Small intestine (tissue), 7 donors: Measurements from ENCODE around the gene ODAD2. TPM values are rescaled to one million over a fixed set of nuclear protein-coding genes. Genes with fewer than 3 reads are reported as not detected.

Experiments used
- DNase-seq, 2 donors: peaks; one replicate each; pipeline versions ENCODE4 v3.0.0 to v3.0.0-alpha.2; 2013
- FAIRE-seq: peaks from 2 replicates; lab custom pipeline; 2012; peaks lifted over from hg19 to GRCh38; lab: Jason Lieb, UNC
- H3K27ac ChIP-seq, 3 donors: one replicate each; pipeline ENCODE4 v1.5.1; 2013; ENCODE audit warnings: low read length in 2 of 3, mild to moderate bottlenecking in 2 of 3, control low read depth in 1 of 3, inconsistent platforms in 1 of 3, low read depth in 1 of 3, moderate library complexity in 1 of 3
- H3K27me3 ChIP-seq, 3 donors: one replicate each; pipeline ENCODE4 v1.6.1; 2013; ENCODE audit warnings: low read length in 3 of 3, inconsistent platforms in 1 of 3; ENCODE audit not compliant: control insufficient read depth in 3 of 3, insufficient read depth in 3 of 3
- H3K36me3 ChIP-seq, 3 donors: one replicate each; pipeline ENCODE4 v1.6.1; 2013; ENCODE audit warnings: low read length in 3 of 3, inconsistent platforms in 1 of 3, low read depth in 1 of 3, mild to moderate bottlenecking in 1 of 3, moderate library complexity in 1 of 3; ENCODE audit not compliant: control insufficient read depth in 3 of 3, insufficient read depth in 2 of 3
- H3K4me1 ChIP-seq, 3 donors: one replicate each; pipeline ENCODE4 v1.6.1; 2013; ENCODE audit warnings: low read length in 2 of 3, inconsistent platforms in 1 of 3, low read depth in 1 of 3, mild to moderate bottlenecking in 1 of 3, moderate library complexity in 1 of 3; ENCODE audit not compliant: control insufficient read depth in 3 of 3, insufficient read depth in 2 of 3
- H3K4me3 ChIP-seq, 3 donors: one replicate each; pipeline ENCODE4 v1.5.1; 2013; ENCODE audit warnings: low read length in 3 of 3, control low read depth in 1 of 3, inconsistent platforms in 1 of 3, low read depth in 1 of 3, mild to moderate bottlenecking in 1 of 3, moderate library complexity in 1 of 3
- H3K9me3 ChIP-seq, 2 donors: one replicate each; pipeline ENCODE4 v1.6.1; 2013; ENCODE audit warnings: low read depth in 1 of 2, low read length in 1 of 2; ENCODE audit not compliant: control insufficient read depth in 2 of 2, insufficient read depth in 1 of 2
- WGBS, 3 donors: extraction: QIAGEN DNeasy Blood & Tissue Kit; methylation state at CpG; one replicate each; pipeline ENCODE4 v1.1.7; 2013; 5-methylcytosine and 5-hydroxymethylcytosine counted together
- polyA plus RNA-seq, 4 donors: library from polyadenylated mRNA; stranded (reverse) in 3 of 4; unstranded in 1 of 4; fragments of 200-250 nt in 3 of 4; fragments of 120-200 nt in 1 of 4; gene quantifications; one replicate each; pipeline versions ENCODE4 v1.2.1 to v1.2.3, GENCODE V29; 2013
- donor health status: healthy with polysubstance abuse.
- donor health status: control.
- donor health status: control.
- donor health status: Bipolar disorder and iron deficiency.
- donor health status: healthy.

ODAD2 gene
- polyA plus RNA-seq, 4 donors = 0.04 to 0.34 TPM; not detected in 2

GRCh38 chr10:27820637-27821036, 178.2 kb downstream of the ODAD2 start:
- Histone ChIP-seq H3K36me3 (no peaks in the 10 kb centered on the region), H3K9me3 (peaks cover 0 to 2% of the 10 kb centered on the region in 2 donors), H3K27ac (no peak overlapping the region), H3K27me3 (no peaks in the 10 kb centered on the region), H3K4me1 (no peaks in the 10 kb centered on the region), H3K4me3 (no peak overlapping the region)
- no peak for DNase-seq
- no peak for FAIRE-seq
- WGBS, 3 donors = 78 to 83% (median 82%) methylated on average over 3 of the region's 3 CpGs

GRCh38 chr10:27819781-27820531, 178.9 kb downstream of the ODAD2 start:
- Histone ChIP-seq H3K9me3 (peaks cover 0 to 2% of the 10 kb centered on the region in 2 donors), H3K4me3 (no peak overlapping the region), H3K27ac (no peak overlapping the region), H3K27me3 (no peaks in the 10 kb centered on the region), H3K36me3 (no peaks in the 10 kb centered on the region), H3K4me1 (no peaks in the 10 kb centered on the region)
- WGBS, 3 donors = 74 to 76% (median 75%) methylated on average over 9 of the region's 9 CpGs
- no peak for FAIRE-seq
- no peak for DNase-seq

GRCh38 chr10:27816320-27816719, 182.6 kb downstream of the ODAD2 start:
- WGBS, 3 donors = 67 to 83% (median 76%) methylated on average over 1 of the region's 1 CpG
- Histone ChIP-seq H3K27me3 (no peaks in the 10 kb centered on the region), H3K4me1 (no peaks in the 10 kb centered on the region), H3K27ac (no peak overlapping the region), H3K9me3 (no peaks in the 10 kb centered on the region), H3K4me3 (no peak overlapping the region), H3K36me3 (no peaks in the 10 kb centered on the region)
- FAIRE-seq (no peak), DNase-seq (no peak)

- DNase-seq (no peak), FAIRE-seq (no peak)
- Histone ChIP-seq H3K27ac (no peak overlapping the region), H3K9me3 (no peaks in the 10 kb centered on the region), H3K4me1 (no peaks in the 10 kb centered on the region), H3K4me3 (no peak overlapping the region), H3K36me3 (no peaks in the 10 kb centered on the region), H3K27me3 (no peaks in the 10 kb centered on the region)
- 82 to 94% (median 86%) methylated on average over 2 of the region's 2 CpGs for WGBS, 3 donors
Measured at GRCh38 chr10:27815846-27816245, 183.0 kb downstream of the ODAD2 start.

GRCh38 chr10:27815261-27815660, 183.6 kb downstream of the ODAD2 start:
- H3K27me3 ChIP-seq = no peaks in the 10 kb centered on the region
- no peaks in the 10 kb centered on the region for H3K9me3 ChIP-seq
- WGBS, 3 donors = 78 to 82% (median 79%) methylated on average over 3 of the region's 3 CpGs
- no peaks in the 10 kb centered on the region for H3K36me3 ChIP-seq
- H3K4me1 ChIP-seq = no peaks in the 10 kb centered on the region
- H3K4me3 ChIP-seq = no peak overlapping the region
- FAIRE-seq (no peak), DNase-seq (no peak)
- H3K27ac ChIP-seq = no peak overlapping the region

GRCh38 chr10:27805180-27805579, 193.7 kb downstream of the ODAD2 start:
- Histone ChIP-seq H3K4me3 (no peak overlapping the region), H3K9me3 (no peaks in the 10 kb centered on the region), H3K27me3 (no peaks in the 10 kb centered on the region), H3K27ac (no peak overlapping the region), H3K4me1 (no peaks in the 10 kb centered on the region), H3K36me3 (no peaks in the 10 kb centered on the region)
- DNase-seq (no peak), FAIRE-seq (no peak)
- WGBS, 3 donors = 69 to 86% (median 86%) methylated on average over 4 of the region's 4 CpGs

GRCh38 chr10:27804136-27804535, 194.7 kb downstream of the ODAD2 start:
- H3K9me3 ChIP-seq = no peaks in the 10 kb centered on the region
- DNase-seq (no peak), FAIRE-seq (no peak)
- 81 to 85% (median 85%) methylated on average over 7 of the region's 7 CpGs for WGBS, 3 donors
- no peaks in the 10 kb centered on the region for H3K27me3 ChIP-seq
- H3K36me3 ChIP-seq = no peaks in the 10 kb centered on the region
- H3K4me3 ChIP-seq = no peak overlapping the region
- no peak overlapping the region for H3K27ac ChIP-seq
- H3K4me1 ChIP-seq = no peaks in the 10 kb centered on the region

GRCh38 chr10:27801171-27801785, 197.6 kb downstream of the ODAD2 start:
- H3K27ac ChIP-seq = no peak overlapping the region
- H3K36me3 ChIP-seq = no peaks in the 10 kb centered on the region
- FAIRE-seq = no peak
- WGBS, 3 donors = 85 to 93% (median 89%) methylated on average over 3 of the region's 3 CpGs
- H3K9me3 ChIP-seq = no peaks in the 10 kb centered on the region
- DNase-seq = no peak
- no peaks in the 10 kb centered on the region for H3K27me3 ChIP-seq
- no peak overlapping the region for H3K4me3 ChIP-seq
- H3K4me1 ChIP-seq = no peaks in the 10 kb centered on the region
